Measurements from ENCODE around the gene ATP1B3. TPM values are rescaled to one million over a fixed set of nuclear protein-coding genes. Genes with fewer than 3 reads are reported as not detected.
"Not testable (repeated sequence)": the region's sequence is repeated elsewhere in the genome, so short reads cannot be mapped to it uniquely, and the experiment has no call there.

ATP1B3 gene
- total and polyA plus RNA-seq, 2 experiments from 2014 or later = 123 to 316 TPM

DNA sequence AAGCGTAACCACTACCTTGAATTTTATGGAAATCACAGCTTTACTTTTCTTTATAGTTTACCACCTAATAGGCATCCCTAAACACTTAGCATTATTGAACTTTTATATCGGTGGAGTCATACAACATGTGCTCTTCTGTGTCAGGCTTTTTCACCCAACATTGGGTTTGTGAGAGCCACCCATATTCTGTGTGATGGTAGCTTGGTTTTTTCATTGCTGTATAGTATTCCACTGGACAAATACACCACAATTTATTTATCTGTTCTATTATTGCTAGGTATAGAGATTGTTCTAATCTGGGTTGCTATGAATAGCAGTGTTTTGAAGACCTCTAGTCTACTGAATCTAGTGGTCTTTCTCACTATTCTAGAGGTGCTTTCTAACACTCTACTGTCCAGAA, 31.6 kb upstream of the ATP1B3 start:
- H3K4me3 ChIP-seq = no peak overlapping the region
- no peak overlapping the region for H3K27ac ChIP-seq
- DNase-seq (ENCODE audit: low spot score) = no peak
- no peaks in the 10 kb centered on the region for H3K79me2 ChIP-seq
- H3K4me1 ChIP-seq (ENCODE audit: insufficient read depth) = peaks cover 4% of the 10 kb centered on the region
- H4K20me1 ChIP-seq (ENCODE audit: insufficient read depth, poor library complexity, severe bottlenecking) = no peaks in the 10 kb centered on the region
- H3K9me3 ChIP-seq (ENCODE audit: low read depth) = no peaks in the 10 kb centered on the region
- TF ChIP-seq, protein P1, sequence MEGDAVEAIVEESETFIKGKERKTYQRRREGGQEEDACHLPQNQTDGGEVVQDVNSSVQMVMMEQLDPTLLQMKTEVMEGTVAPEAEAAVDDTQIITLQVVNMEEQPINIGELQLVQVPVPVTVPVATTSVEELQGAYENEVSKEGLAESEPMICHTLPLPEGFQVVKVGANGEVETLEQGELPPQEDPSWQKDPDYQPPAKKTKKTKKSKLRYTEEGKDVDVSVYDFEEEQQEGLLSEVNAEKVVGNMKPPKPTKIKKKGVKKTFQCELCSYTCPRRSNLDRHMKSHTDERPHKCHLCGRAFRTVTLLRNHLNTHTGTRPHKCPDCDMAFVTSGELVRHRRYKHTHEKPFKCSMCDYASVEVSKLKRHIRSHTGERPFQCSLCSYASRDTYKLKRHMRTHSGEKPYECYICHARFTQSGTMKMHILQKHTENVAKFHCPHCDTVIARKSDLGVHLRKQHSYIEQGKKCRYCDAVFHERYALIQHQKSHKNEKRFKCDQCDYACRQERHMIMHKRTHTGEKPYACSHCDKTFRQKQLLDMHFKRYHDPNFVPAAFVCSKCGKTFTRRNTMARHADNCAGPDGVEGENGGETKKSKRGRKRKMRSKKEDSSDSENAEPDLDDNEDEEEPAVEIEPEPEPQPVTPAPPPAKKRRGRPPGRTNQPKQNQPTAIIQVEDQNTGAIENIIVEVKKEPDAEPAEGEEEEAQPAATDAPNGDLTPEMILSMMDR (IDR thresholded peaks at IDR 0.05; ENCODE audit: poor library complexity) = no peak
- TF ChIP-seq EZH2 (IDR thresholded peaks at IDR 0.05; ENCODE audit: borderline replicate concordance) = no peak
- TF ChIP-seq EZH2phosphoT487 (IDR thresholded peaks at IDR 0.05; ENCODE audit: low read depth, severe bottlenecking, unreplicated experiment) = no peak
- H3K9me2 ChIP-seq (replicated peaks; ENCODE audit: insufficient read depth) = no peaks in the 10 kb centered on the region
- no peaks in the 10 kb centered on the region for H3K36me3 ChIP-seq (replicated peaks; ENCODE audit: insufficient read depth, low read depth)
- H2AFZ ChIP-seq = no peak overlapping the region
- H3K4me2 ChIP-seq = no peak overlapping the region
- 94% methylated on average over 2 of the region's 2 CpGs for WGBS (ENCODE audit: low lambda C conversion rate, missing lambda C conversion rate)
- no peaks in the 10 kb centered on the region for H3K27me3 ChIP-seq

DNA sequence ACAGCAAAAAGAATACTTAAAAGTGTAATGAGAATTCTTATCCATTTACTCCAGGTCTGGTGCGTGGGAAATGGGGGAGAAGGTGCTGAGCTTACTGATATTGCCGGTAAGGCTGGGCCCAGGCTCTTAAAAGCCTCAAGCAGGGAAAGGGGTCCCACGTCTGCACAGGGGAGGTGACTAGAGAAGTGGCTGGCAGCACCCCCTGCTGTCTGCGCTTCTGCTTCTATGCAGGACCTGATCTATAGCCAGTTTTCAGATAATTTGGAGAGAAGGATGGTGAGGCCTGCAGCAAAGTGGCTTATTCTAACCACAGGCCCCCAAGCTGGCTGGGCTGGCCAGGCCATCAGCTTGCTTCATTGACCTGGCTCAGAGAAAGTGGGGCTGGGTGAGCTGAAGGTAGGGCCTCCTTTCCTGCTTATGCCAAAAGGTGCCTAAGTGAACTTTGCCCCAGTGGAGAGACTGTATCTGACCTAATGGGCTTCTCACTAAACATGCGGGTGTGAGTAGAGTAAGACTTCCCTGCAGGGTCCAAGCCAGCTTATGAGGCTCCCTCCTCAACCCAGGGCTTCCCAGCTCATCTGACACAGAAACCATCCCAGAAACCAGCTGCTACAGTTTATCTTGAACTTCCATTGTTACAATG, 30.9 kb upstream of the ATP1B3 start:
- Histone ChIP-seq H3K27me3 (no peaks in the 10 kb centered on the region), H2AFZ (peak overlapping the region; percentile 10), H3K79me2 (no peaks in the 10 kb centered on the region), H3K9me3 (ENCODE audit: low read depth) (no peaks in the 10 kb centered on the region), H4K20me1 (ENCODE audit: insufficient read depth, poor library complexity, severe bottlenecking) (no peaks in the 10 kb centered on the region), H3K27ac (peak overlapping the region; percentile 9), H3K9me2 (replicated peaks; ENCODE audit: insufficient read depth) (no peaks in the 10 kb centered on the region), H3K4me3 (no peak overlapping the region), H3K4me1 (ENCODE audit: insufficient read depth) (peaks cover 4% of the 10 kb centered on the region), H3K36me3 (replicated peaks; ENCODE audit: insufficient read depth, low read depth) (no peaks in the 10 kb centered on the region), H3K4me2 (no peak overlapping the region)
- peak; percentile 12 for DNase-seq (ENCODE audit: low spot score)
- 91% methylated on average over 5 of the region's 5 CpGs for WGBS (ENCODE audit: low lambda C conversion rate, missing lambda C conversion rate)
- TF ChIP-seq, protein P1 (IDR thresholded peaks at IDR 0.05; ENCODE audit: poor library complexity) = no peak
- no peak for TF ChIP-seq EZH2 (IDR thresholded peaks at IDR 0.05; ENCODE audit: borderline replicate concordance)
- no peak for TF ChIP-seq EZH2phosphoT487 (IDR thresholded peaks at IDR 0.05; ENCODE audit: low read depth, severe bottlenecking, unreplicated experiment)

DNA sequence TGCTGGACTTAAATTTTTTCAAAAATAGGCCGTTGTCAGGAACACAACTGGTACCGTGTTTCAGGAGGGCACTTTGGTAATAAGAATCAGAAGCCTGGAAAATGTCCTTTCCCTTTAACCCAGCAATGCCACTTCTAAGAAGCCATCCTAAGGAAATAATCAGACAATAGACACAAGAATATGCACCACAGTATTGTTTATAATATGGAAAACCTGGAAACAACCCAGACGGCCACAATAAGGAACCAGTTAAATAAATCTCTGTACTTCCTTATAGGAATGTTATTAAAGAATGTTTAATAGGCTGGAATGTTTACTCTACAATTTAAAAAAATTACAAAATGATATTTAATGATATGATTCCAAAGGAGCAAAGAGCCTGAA, 30.4 kb upstream of the ATP1B3 start:
- TF ChIP-seq EZH2 (IDR thresholded peaks at IDR 0.05; ENCODE audit: borderline replicate concordance) = no peak
- no peak for TF ChIP-seq EZH2phosphoT487 (IDR thresholded peaks at IDR 0.05; ENCODE audit: low read depth, severe bottlenecking, unreplicated experiment)
- TF ChIP-seq, protein P1 (IDR thresholded peaks at IDR 0.05; ENCODE audit: poor library complexity) = no peak
- no peak overlapping the region for H3K4me3 ChIP-seq
- H3K4me2 ChIP-seq = no peak overlapping the region
- H4K20me1 ChIP-seq (ENCODE audit: insufficient read depth, poor library complexity, severe bottlenecking) = no peaks in the 10 kb centered on the region
- H3K79me2 ChIP-seq = no peaks in the 10 kb centered on the region
- H3K27ac ChIP-seq = peak overlapping the region; percentile 9
- H2AFZ ChIP-seq = peak overlapping the region; percentile 10
- peaks cover 4% of the 10 kb centered on the region for H3K4me1 ChIP-seq (ENCODE audit: insufficient read depth)
- no peaks in the 10 kb centered on the region for H3K27me3 ChIP-seq
- no peaks in the 10 kb centered on the region for H3K9me2 ChIP-seq (replicated peaks; ENCODE audit: insufficient read depth)
- no peaks in the 10 kb centered on the region for H3K9me3 ChIP-seq (ENCODE audit: low read depth)
- DNase-seq (ENCODE audit: low spot score) = no peak
- WGBS (ENCODE audit: low lambda C conversion rate, missing lambda C conversion rate) = 56% methylated on average over 3 of the region's 3 CpGs
- H3K36me3 ChIP-seq (replicated peaks; ENCODE audit: insufficient read depth, low read depth) = no peaks in the 10 kb centered on the region

DNA sequence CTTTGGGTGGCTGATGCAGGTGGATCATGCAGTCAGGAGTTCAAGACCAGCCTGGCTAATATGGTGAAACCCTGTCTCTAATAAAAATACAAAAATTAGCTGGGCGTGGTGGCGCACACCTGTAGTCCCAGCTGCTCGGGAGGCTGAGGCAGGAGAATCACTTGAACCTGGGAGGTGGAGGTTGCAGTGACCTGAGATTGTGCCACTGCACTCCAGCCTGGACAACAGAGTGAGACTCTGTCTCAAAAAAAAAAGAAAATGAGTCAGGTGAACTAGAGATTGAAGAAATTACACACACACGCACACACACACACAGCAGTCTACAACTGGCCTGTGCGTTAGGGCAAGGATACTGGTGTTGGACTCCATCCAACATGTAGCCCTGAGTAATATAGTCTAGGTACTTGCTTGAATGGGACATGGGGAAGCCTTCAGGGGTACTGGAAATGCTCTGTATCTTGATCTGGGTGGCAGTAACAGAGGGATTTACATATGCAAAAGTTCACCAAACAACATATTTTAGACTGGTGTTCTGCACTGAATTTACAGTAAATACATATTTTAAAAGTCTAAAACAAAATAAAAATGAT, 28.2 kb upstream of the ATP1B3 start:
- not testable (repeated sequence) for H3K4me3 ChIP-seq; H3K79me2 ChIP-seq; H3K27ac ChIP-seq; H3K27me3 ChIP-seq; H2AFZ ChIP-seq; H3K36me3 ChIP-seq (replicated peaks; ENCODE audit: insufficient read depth, low read depth); H4K20me1 ChIP-seq (ENCODE audit: insufficient read depth, poor library complexity, severe bottlenecking); H3K4me1 ChIP-seq (ENCODE audit: insufficient read depth); H3K9me2 ChIP-seq (replicated peaks; ENCODE audit: insufficient read depth); DNase-seq (ENCODE audit: low spot score); H3K9me3 ChIP-seq (ENCODE audit: low read depth); H3K4me2 ChIP-seq
- 95% methylated on average over 5 of the region's 5 CpGs for WGBS (ENCODE audit: low lambda C conversion rate, missing lambda C conversion rate)

Data from hepatocyte (in vitro differentiated cells).